Ascending aorta (tissue), 2 donors: ENCODE measurements around the gene BBS7. TPM values are rescaled to one million over a fixed set of nuclear protein-coding genes. Genes with fewer than 3 reads are reported as not detected.

Experiments used
- DNase-seq, 2 donors: peaks; one replicate each; pipeline ENCODE4 v3.0.0-alpha.2; 2019; ENCODE audit warnings: low spot score in 2 of 2
- H3K27ac ChIP-seq, 2 donors: fragments of 200-600 bp; sonication (generic); one replicate each; pipeline ENCODE4 v1.5.1; 2016 to 2017; ENCODE audit warnings: mild to moderate bottlenecking in 1 of 2
- H3K27me3 ChIP-seq: fragments of 200-600 bp; sonication (generic); one replicate; pipeline ENCODE4 v1.5.1; 2017
- H3K36me3 ChIP-seq, 2 donors: fragments of 200-600 bp; sonication (generic); one replicate each; pipeline ENCODE4 v1.5.1; 2016
- H3K4me1 ChIP-seq, 2 donors: fragments of 200-600 bp; sonication (generic); one replicate each; pipeline ENCODE4 v1.5.1; 2016 to 2017; ENCODE audit warnings: mild to moderate bottlenecking in 1 of 2
- H3K4me3 ChIP-seq, 2 donors: fragments of 200-600 bp; sonication (generic); one replicate each; pipeline ENCODE4 v1.5.1; 2016 to 2017; ENCODE audit warnings: mild to moderate bottlenecking in 1 of 2
- H3K9me3 ChIP-seq, 2 donors: fragments of 200-600 bp; sonication (generic); one replicate each; pipeline ENCODE4 v1.5.1; 2016
- CTCF ChIP-seq, 3 experiments: fragments of 200-600 bp in 2 of 3; fragments of 450-650 bp in 1 of 3; sonication (generic) in 2 of 3; IDR thresholded peaks; one replicate each; pipeline ENCODE4 v1.5.1; 2016 to 2019; ENCODE audit warnings: antibody characterized with exemption in 3 of 3, mild to moderate bottlenecking in 1 of 3, moderate library complexity in 1 of 3
- intact Hi-C: fragments of 100-400 bp; cut with DNase I; formaldehyde crosslinking; loops from one replicate; pipeline ENCODE4 v1.15.1; 2023
- total RNA-seq: library from RNA; depleted of rRNA; stranded (reverse); fragments of >200 nt; gene quantifications from one replicate; pipeline ENCODE4 v1.1.0, GENCODE V29; 2016

BBS7 gene
- total RNA-seq, 1 donor from 2014 or later: 5.6 TPM

- H3K4me3 ChIP-seq: no peak overlapping the region
These were observed 80.1 kb downstream of the BBS7 start for GRCh38 chr4:121789960-121790829.

GRCh38 chr4:121789455-121789854 lies 80.8 kb downstream of the BBS7 start:
- intact Hi-C loops: no loop called here
- H3K27ac ChIP-seq: no peak overlapping the region
- H3K27me3 ChIP-seq: no peaks in the 10 kb centered on the region
- H3K4me1 ChIP-seq: no peaks in the 10 kb centered on the region
- TF ChIP-seq CTCF (IDR thresholded peaks at IDR 0.05): no peak
- DNase-seq: no peak
- no peaks in the 10 kb centered on the region for H3K36me3 ChIP-seq
- H3K4me3 ChIP-seq: no peak overlapping the region
- H3K9me3 ChIP-seq: no peaks in the 10 kb centered on the region

More at GRCh38 chr4:121789960-121790829, 80.1 kb downstream of the BBS7 start:
- H3K9me3 ChIP-seq: no peaks in the 10 kb centered on the region
- TF ChIP-seq CTCF (IDR thresholded peaks at IDR 0.05): no peak
- intact Hi-C loops: no loop called here
- DNase-seq: no peak
- H3K27me3 ChIP-seq: no peaks in the 10 kb centered on the region
- H3K4me1 ChIP-seq: no peaks in the 10 kb centered on the region
- H3K27ac ChIP-seq: no peak overlapping the region
- H3K36me3 ChIP-seq: no peaks in the 10 kb centered on the region

- Histone ChIP-seq H3K4me1 (no peaks in the 10 kb centered on the region), H3K9me3 (no peaks in the 10 kb centered on the region), H3K27ac (no peak overlapping the region), H3K27me3 (no peaks in the 10 kb centered on the region), H3K4me3 (no peak overlapping the region), H3K36me3 (no peaks in the 10 kb centered on the region)
- TF ChIP-seq CTCF (IDR thresholded peaks at IDR 0.05): no peak
- no peak for DNase-seq
- intact Hi-C loops: no loop called here
These were observed 81.4 kb downstream of the BBS7 start for GRCh38 chr4:121788896-121789295.

GRCh38 chr4:121786221-121786620 lies 84.1 kb downstream of the BBS7 start:
- Histone ChIP-seq H3K27ac (no peak overlapping the region), H3K4me3 (no peak overlapping the region), H3K36me3 (no peaks in the 10 kb centered on the region), H3K9me3 (no peaks in the 10 kb centered on the region), H3K27me3 (no peaks in the 10 kb centered on the region), H3K4me1 (no peaks in the 10 kb centered on the region)
- DNase-seq: no peak
- no peak for TF ChIP-seq CTCF (IDR thresholded peaks at IDR 0.05)
- intact Hi-C loops: no loop called here

- Histone ChIP-seq H3K4me1 (no peaks in the 10 kb centered on the region), H3K27ac (no peak overlapping the region), H3K36me3 (no peaks in the 10 kb centered on the region), H3K4me3 (no peak overlapping the region), H3K27me3 (no peaks in the 10 kb centered on the region), H3K9me3 (no peaks in the 10 kb centered on the region)
- DNase-seq: no peak
- TF ChIP-seq CTCF (IDR thresholded peaks at IDR 0.05): no peak
- intact Hi-C loops: no loop called here
These were observed 84.8 kb downstream of the BBS7 start for GRCh38 chr4:121785479-121785878.
